Right lobe of liver (tissue), 6 donors: ENCODE measurements around the gene ZNF485. TPM values are rescaled to one million over a fixed set of nuclear protein-coding genes. Genes with fewer than 3 reads are reported as not detected.

Experiments used
- ATAC-seq, 4 donors: fragments of 200-7000 bp; cut with Tn5 transposase; one replicate each; pipeline ENCODE4 v1.9.1; 2020; ENCODE audit warnings: mild to moderate bottlenecking in 4 of 4, moderate library complexity in 4 of 4
- DNase-seq, 3 donors: peaks; one replicate each; pipeline ENCODE4 v3.0.0-alpha.2; 2020
- H3K27ac ChIP-seq, 3 donors: fragments of 200-600 bp; one replicate each; pipeline ENCODE4 v1.8.0; 2022
- H3K27me3 ChIP-seq, 2 donors: fragments of 200-600 bp; one replicate each; pipeline ENCODE4 v1.8.0; 2022
- H3K36me3 ChIP-seq, 4 donors: fragments of 200-600 bp; sonication (generic) in 1 of 4; one replicate each; pipeline versions ENCODE4 v1.5.1 to v1.8.0; 2017 to 2022; ENCODE audit warnings: control low read depth in 1 of 4
- H3K4me1 ChIP-seq, 4 donors: fragments of 200-600 bp; sonication (generic) in 1 of 4; one replicate each; pipeline versions ENCODE4 v1.5.1 to v1.8.0; 2017 to 2022; ENCODE audit warnings: control low read depth in 1 of 4
- H3K4me3 ChIP-seq, 3 donors: fragments of 200-600 bp; one replicate each; pipeline ENCODE4 v1.8.0; 2022
- H3K9me3 ChIP-seq, 4 donors: fragments of 200-600 bp; sonication (generic) in 1 of 4; one replicate each; pipeline versions ENCODE4 v1.5.1 to v1.8.0; 2017 to 2022; ENCODE audit warnings: control low read depth in 1 of 4
- CTCF ChIP-seq, 4 donors: fragments of 200-600 bp in 3 of 4; fragments of 450-650 bp in 1 of 4; IDR thresholded peaks; one replicate each; pipeline versions ENCODE4 v1.5.1 to v1.8.0; 2016 to 2022; ENCODE audit warnings: antibody characterized with exemption in 4 of 4, mild to moderate bottlenecking in 2 of 4
- POLR2A ChIP-seq: fragments of 450-650 bp; IDR thresholded peaks from one replicate; pipeline ENCODE4 v1.6.1; 2017; ENCODE audit warnings: antibody characterized with exemption, mild to moderate bottlenecking
- WGBS: methylation state at CpG from one replicate; pipeline ENCODE4 v1.1.6; 2018; ENCODE audit warnings: low coverage, low lambda C conversion rate; ENCODE audit not compliant: insufficient coverage; ENCODE audit errors: missing lambda C conversion rate; 5-methylcytosine and 5-hydroxymethylcytosine counted together
- intact Hi-C, 2 donors: fragments of 100-400 bp; cut with DNase I; formaldehyde crosslinking; loops; one replicate each; pipeline versions ENCODE4 v1.11.2 to v1.14.1; 2022
- long read RNA-seq: library from polyadenylated mRNA; unstranded; transcript quantifications from one replicate; pipeline ENCODE4 v2.0.0, GENCODE V29; 2019
- total RNA-seq, 6 experiments: library from RNA; depleted of rRNA in 2 of 6; stranded (reverse); fragments of >200 nt in 2 of 6; fragmentation: NEBNext Ultra II Directional in 3 of 6; extraction: Animal tissue kit (Norgen Biotek cat#: 25700) in 3 of 6; gene quantifications; one replicate each; pipeline versions ENCODE4 v1.1.0 to v1.2.4, GENCODE V29; 2016 to 2023
- donor health status: DM: no; HTN: yes; CAD: no.
- donor health status: DM: no; HTN: no; CAD: no.
- donor health status: DM: no; HTN: no; CAD: no.
- donor health status: DM: no; HTN: yes; CAD: no.
- donor health status: DM: no; HTN: yes; CAD: no.

The ZNF485 gene
- 1 to 10 TPM; 1.1 to 3.8 (median 2.1) TPM for total RNA-seq
- long read RNA-seq, partial matches to known transcripts: 0 of 1 reads
- long read RNA-seq, other reads (novel, unspliced or antisense): 0 of 1 reads

GRCh38 chr10:43606323-43607198, at the start of gene ZNF485:
ZNF485 (plus strand) TSS chr10:43606438; CDS start chr10:43607051, 613 bp downstream.
- no peaks in the 10 kb centered on the region for H3K27me3 ChIP-seq
- WGBS: 8% methylated on average over 20 of the region's 58 CpGs
- no peak for TF ChIP-seq CTCF (IDR thresholded peaks at IDR 0.05)
- TF ChIP-seq POLR2A: peak; percentile 17
- peak within 1 kb of the TSS in 1 of 3 donors; percentile 50 for H3K27ac ChIP-seq
- no peaks in the 10 kb centered on the region for H3K9me3 ChIP-seq
- intact Hi-C loops: no loop called here
- H3K4me1 ChIP-seq: peaks cover 0 to 6% (median 0%) of the 10 kb centered on the region in 4 donors
- ATAC-seq: peak; percentile 96 to 98 (median 98)
- H3K36me3 ChIP-seq: no peaks in the 10 kb centered on the region
- DNase-seq: peak; percentile 75 to 84 (median 75)
- peak within 1 kb of the TSS; percentile 71 to 99 (median 77) for H3K4me3 ChIP-seq

GRCh38 chr10:43557214-43557613, 49.0 kb upstream of the ZNF485 start:
- TF ChIP-seq CTCF (IDR thresholded peaks at IDR 0.05): no peak
- no peak for TF ChIP-seq POLR2A
- intact Hi-C loops: no loop called here
- no peak overlapping the region for H3K4me3 ChIP-seq
- no peak overlapping the region for H3K27ac ChIP-seq
- DNase-seq (no peak), ATAC-seq (no peak)
- H3K9me3 ChIP-seq: no peaks in the 10 kb centered on the region
- WGBS: 80% methylated on average over 4 of the region's 4 CpGs
- no peaks in the 10 kb centered on the region for H3K36me3 ChIP-seq
- no peaks in the 10 kb centered on the region for H3K27me3 ChIP-seq
- no peaks in the 10 kb centered on the region for H3K4me1 ChIP-seq

GRCh38 chr10:43569681-43570080, 36.6 kb upstream of the ZNF485 start:
- Histone ChIP-seq H3K4me1 (no peaks in the 10 kb centered on the region), H3K36me3 (no peaks in the 10 kb centered on the region), H3K9me3 (no peaks in the 10 kb centered on the region), H3K4me3 (no peak overlapping the region), H3K27ac (no peak overlapping the region), H3K27me3 (no peaks in the 10 kb centered on the region)
- no peak for ATAC-seq
- no peak for DNase-seq
- no peak for TF ChIP-seq POLR2A
- TF ChIP-seq CTCF (IDR thresholded peaks at IDR 0.05): no peak
- intact Hi-C loops: no loop called here

GRCh38 chr10:43570971-43571370, 35.3 kb upstream of the ZNF485 start:
- DNase-seq (no peak), ATAC-seq (no peak)
- H3K4me3 ChIP-seq: no peak overlapping the region
- no peaks in the 10 kb centered on the region for H3K9me3 ChIP-seq
- no peaks in the 10 kb centered on the region for H3K36me3 ChIP-seq
- no peaks in the 10 kb centered on the region for H3K27me3 ChIP-seq
- 29% methylated on average over 1 of the region's 1 CpG for WGBS
- no peaks in the 10 kb centered on the region for H3K4me1 ChIP-seq
- no peak for TF ChIP-seq POLR2A
- intact Hi-C loops: no loop called here
- H3K27ac ChIP-seq: no peak overlapping the region

- H3K27ac ChIP-seq: peak overlapping the region in 1 of 3 donors; percentile 11
- peak overlapping the region; percentile 49 to 66 (median 63) for H3K4me3 ChIP-seq
- intact Hi-C loops: no loop called here
- 75% methylated on average over 3 of the region's 14 CpGs for WGBS
- H3K9me3 ChIP-seq: no peaks in the 10 kb centered on the region
- no peaks in the 10 kb centered on the region for H3K4me1 ChIP-seq
- DNase-seq (no peak), ATAC-seq (no peak)
- TF ChIP-seq CTCF (IDR thresholded peaks at IDR 0.05): no peak
- no peak for TF ChIP-seq POLR2A
- no peaks in the 10 kb centered on the region for H3K36me3 ChIP-seq
- H3K27me3 ChIP-seq: no peaks in the 10 kb centered on the region
Measured at GRCh38 chr10:43573250-43574000, 32.8 kb upstream of the ZNF485 start.
